ENCODE results near the gene RAB23.
A peak's percentile ranks its signal among the peaks of the same experiment; 100 is the strongest.

Gene RAB23

DNA sequence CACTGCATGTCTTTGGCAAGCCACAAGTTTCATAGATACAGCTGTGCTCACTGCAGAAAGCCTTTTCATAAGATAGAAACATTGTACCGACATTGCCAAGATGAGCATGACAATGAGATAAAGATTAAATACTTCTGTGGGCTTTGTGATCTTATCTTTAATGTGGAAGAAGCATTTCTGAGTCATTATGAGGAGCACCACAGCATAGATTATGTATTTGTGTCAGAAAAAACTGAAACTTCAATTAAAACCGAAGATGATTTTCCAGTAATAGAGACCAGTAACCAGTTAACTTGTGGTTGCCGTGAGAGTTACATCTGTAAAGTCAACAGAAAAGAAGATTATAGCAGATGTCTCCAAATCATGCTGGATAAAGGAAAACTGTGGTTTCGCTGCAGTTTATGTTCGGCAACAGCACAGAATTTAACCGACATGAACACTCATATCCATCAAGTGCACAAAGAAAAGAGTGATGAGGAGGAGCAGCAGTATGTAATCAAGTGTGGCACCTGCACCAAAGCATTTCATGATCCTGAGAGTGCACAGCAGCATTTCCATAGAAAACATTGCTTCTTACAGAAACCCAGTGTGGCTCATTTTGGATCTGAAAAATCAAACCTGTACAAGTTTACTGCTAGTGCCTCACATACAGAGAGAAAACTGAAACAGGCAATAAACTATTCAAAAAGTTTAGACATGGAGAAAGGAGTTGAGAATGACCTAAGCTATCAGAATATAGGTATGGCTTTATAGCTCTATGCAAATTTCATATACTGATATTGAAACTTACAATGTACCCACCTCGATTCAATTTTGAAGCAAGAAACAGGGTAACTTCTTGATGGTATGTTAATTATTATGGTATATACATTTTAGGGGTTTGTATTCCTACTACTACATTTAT, 73.9 kb downstream of the RAB23 start:
- no peak overlapping the region for H3K4me3 ChIP-seq (ENCODE audit: low read depth, low read length)
- TF ChIP-seq, protein P1, sequence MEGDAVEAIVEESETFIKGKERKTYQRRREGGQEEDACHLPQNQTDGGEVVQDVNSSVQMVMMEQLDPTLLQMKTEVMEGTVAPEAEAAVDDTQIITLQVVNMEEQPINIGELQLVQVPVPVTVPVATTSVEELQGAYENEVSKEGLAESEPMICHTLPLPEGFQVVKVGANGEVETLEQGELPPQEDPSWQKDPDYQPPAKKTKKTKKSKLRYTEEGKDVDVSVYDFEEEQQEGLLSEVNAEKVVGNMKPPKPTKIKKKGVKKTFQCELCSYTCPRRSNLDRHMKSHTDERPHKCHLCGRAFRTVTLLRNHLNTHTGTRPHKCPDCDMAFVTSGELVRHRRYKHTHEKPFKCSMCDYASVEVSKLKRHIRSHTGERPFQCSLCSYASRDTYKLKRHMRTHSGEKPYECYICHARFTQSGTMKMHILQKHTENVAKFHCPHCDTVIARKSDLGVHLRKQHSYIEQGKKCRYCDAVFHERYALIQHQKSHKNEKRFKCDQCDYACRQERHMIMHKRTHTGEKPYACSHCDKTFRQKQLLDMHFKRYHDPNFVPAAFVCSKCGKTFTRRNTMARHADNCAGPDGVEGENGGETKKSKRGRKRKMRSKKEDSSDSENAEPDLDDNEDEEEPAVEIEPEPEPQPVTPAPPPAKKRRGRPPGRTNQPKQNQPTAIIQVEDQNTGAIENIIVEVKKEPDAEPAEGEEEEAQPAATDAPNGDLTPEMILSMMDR (IDR thresholded peaks at IDR 0.05; ENCODE audit: low read depth, low read length, missing control alignments): no peak
- DNase-seq (ENCODE audit: low read depth): no peak
- in situ Hi-C loops (cut with HindIII; ENCODE audit: low sequenced_read_pairs): no loop called here

DNA sequence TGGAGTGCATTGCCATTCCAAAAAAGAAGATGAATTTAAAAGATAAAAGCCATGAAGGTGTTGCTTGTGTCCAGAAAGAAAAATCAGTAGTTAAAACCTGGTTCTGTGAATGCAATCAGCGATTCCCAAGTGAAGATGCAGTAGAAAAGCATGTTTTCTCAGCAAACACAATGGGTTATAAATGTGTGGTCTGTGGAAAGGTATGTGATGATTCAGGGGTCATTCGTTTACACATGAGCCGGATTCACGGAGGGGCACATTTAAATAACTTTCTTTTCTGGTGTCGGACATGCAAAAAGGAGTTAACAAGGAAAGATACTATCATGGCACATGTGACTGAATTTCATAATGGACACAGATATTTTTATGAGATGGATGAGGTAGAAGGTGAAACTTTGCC, 74.7 kb downstream of the RAB23 start:
- TF ChIP-seq, protein P1 (IDR thresholded peaks at IDR 0.05; ENCODE audit: low read depth, low read length, missing control alignments): no peak
- H3K4me3 ChIP-seq (ENCODE audit: low read depth, low read length): no peak overlapping the region
- DNase-seq (ENCODE audit: low read depth): peak; percentile 32
- in situ Hi-C loops (cut with HindIII; ENCODE audit: low sequenced_read_pairs): no loop called here

DNA sequence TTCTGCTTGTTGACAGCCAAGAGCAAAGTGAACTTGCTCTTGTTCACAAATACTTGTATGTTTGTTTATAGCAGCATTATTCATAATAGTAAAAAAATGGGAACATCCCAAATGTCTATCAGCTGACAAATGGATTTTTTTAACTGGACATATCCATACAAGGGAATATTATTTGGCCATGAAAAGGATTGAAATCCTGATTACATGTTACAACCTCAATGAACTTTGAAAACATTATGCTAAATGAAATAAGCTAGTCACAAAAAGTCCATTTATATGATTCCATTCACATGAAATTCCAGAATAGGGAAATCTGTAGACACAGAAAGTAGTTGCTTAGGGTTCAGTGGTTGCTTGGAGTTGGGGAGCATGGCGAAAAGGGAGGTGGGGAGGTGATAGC, 78.4 kb downstream of the RAB23 start:
- DNase-seq (ENCODE audit: low read depth): no peak
- TF ChIP-seq, protein P1 (IDR thresholded peaks at IDR 0.05; ENCODE audit: low read depth, low read length, missing control alignments): no peak
- in situ Hi-C loops (cut with HindIII; ENCODE audit: low sequenced_read_pairs): no loop called here
- no peak overlapping the region for H3K4me3 ChIP-seq (ENCODE audit: low read depth, low read length)

DNA sequence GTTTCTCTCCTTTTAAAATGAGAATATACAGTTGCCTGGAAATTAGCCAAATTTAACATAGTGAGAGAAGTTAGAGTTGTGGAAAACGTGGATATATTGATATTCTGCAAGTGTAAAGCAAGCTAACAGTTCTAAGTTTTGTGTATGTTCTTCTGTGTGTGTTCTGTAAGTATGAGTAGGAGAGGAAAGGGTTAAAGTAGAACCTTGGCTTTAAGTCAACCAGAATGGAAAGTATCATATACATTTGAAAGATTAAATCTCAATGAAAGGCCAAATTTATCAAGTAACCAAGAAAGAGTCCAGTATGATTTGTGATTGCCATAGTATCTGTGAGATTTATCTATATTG, 80.0 kb downstream of the RAB23 start:
- TF ChIP-seq, protein P1 (IDR thresholded peaks at IDR 0.05; ENCODE audit: low read depth, low read length, missing control alignments): no peak
- no peak overlapping the region for H3K4me3 ChIP-seq (ENCODE audit: low read depth, low read length)
- in situ Hi-C loops (cut with HindIII; ENCODE audit: low sequenced_read_pairs): no loop called here
- DNase-seq (ENCODE audit: low read depth): no peak

DNA sequence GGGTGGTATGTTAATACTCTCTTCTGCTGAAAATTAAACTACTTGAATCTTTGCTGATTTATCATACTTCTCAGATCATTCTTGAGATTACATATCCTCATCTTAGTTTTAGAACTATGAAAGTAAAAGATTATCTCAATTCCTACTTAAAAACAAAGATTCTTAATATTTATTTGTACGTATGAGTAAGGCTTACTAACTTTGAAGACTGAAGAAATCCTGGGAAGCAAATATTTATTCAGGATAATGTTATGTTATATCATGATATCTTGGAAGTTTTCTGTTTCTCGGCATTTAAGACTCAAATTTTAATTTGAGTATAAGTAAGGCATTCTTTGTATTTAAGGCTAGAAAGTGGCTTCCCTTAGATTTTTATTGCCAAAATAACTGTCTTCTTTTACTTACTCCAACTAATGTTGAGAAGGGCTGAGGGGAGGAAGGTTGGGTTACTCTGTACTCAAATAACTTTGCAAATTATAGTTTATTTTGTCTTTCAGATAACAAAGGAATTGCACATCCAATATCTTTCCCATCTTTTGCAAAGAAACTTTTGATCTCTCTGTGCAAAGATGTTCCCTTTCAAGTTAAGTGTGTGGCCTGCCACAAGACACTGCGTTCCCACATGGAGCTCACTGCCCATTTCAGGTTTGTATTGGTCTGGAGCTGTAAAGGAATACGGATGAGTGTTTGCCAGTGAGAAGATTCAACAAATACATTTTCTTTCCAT, 80.5 kb downstream of the RAB23 start:
- no peak for DNase-seq (ENCODE audit: low read depth)
- TF ChIP-seq, protein P1 (IDR thresholded peaks at IDR 0.05; ENCODE audit: low read depth, low read length, missing control alignments): no peak
- no peak overlapping the region for H3K4me3 ChIP-seq (ENCODE audit: low read depth, low read length)
- in situ Hi-C loops (cut with HindIII; ENCODE audit: low sequenced_read_pairs): no loop called here

DNA sequence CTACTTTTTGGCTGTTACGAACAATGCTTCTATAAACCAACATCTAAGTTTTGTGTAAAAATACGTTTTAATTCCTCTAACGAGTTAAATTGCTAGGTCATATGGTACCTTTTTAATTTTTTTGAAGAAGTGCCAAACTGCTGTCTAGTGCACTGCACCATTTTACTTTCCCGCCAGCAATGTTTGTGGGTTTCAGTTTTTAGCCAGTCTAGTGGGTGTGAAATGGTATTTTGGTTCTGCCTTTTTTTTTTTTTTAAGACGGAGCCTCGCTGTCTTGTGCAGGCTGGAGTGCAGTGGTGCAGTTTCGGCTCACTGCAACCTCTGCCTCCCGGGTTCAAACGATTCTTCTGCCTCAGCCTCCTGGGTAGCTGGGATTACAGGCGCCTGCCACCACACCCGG, 84.1 kb downstream of the RAB23 start:
- no peak for DNase-seq (ENCODE audit: low read depth)
- no peak overlapping the region for H3K4me3 ChIP-seq (ENCODE audit: low read depth, low read length)
- TF ChIP-seq, protein P1 (IDR thresholded peaks at IDR 0.05; ENCODE audit: low read depth, low read length, missing control alignments): no peak
- in situ Hi-C loops (cut with HindIII; ENCODE audit: low sequenced_read_pairs): no loop called here
